ENCODE results near the gene TECTA.

DNA sequence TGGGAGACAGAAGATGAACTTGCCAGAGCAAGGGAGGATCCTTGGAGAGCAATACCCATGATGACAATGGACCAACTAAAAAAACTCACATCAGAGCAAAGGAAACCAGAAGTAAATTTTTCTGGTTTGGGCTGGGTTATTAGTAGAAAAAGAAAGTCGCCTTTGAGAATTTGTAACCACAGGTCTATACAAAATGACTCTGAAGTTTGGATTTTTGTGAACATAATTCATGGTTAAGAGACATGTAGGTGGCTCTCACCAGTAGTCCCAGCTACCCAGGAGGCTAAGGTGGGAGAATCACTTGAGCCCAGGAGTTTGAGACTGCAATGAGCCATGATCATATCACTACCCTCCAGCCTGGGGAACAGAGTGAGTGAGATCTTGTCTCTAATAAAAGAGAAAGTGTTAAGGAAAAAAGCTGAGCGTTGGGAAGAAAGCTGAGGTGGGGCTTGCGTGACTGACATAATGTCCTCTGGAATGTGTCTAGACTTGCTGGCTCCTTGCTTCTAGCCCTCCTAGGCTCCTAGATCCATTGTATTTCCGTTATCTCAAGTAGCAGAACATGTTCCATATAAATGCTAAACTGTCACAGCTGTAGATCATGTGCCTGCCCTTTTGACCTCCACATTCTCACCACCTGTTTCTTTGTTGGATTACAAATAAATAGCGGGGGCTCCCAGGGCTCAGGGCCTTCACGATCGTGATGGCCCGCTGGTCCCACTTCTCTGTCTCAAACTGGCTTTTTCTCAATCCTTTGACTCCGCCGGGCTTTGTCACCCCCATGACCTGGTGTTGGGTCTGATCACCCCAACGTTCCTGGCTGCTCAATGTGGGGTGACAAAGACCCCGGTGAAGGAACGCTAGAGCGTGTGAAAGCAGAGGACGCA lies 135.3 kb downstream of the TECTA start:
- TF ChIP-seq EZH2 (IDR thresholded peaks at IDR 0.05) (no peak), POLR2AphosphoS5 (IDR thresholded peaks at IDR 0.05; ENCODE audit: borderline replicate concordance, low read depth, low read length) (no peak)

Measured in SK-N-MC (cell line).